Neuronal stem cell (in vitro differentiated cells): ENCODE results near the gene C22orf23.

Experiments
- DNase-seq: peaks from one replicate; pipeline ENCODE4 v3.0.0-alpha.2; 2013; ENCODE audit warnings: low spot score
- H2AFZ ChIP-seq: one replicate; pipeline ENCODE4 v1.6.1; 2013; ENCODE audit warnings: mild to moderate bottlenecking, low read length, inconsistent platforms
- H2AK5ac ChIP-seq: 2 replicates; pipeline ENCODE4 v1.6.1; 2013; ENCODE audit warnings: low read depth, mild to moderate bottlenecking, inconsistent platforms, low read length, moderate library complexity, mixed read lengths
- H2BK120ac ChIP-seq: 2 replicates; pipeline ENCODE4 v1.6.1; 2013; ENCODE audit warnings: low read depth, mild to moderate bottlenecking, inconsistent platforms, low read length, moderate library complexity, mixed read lengths
- H2BK12ac ChIP-seq: one replicate; pipeline ENCODE4 v1.6.1; 2013; ENCODE audit warnings: low read length, inconsistent platforms
- H2BK15ac ChIP-seq: 2 replicates; pipeline ENCODE4 v1.6.1; 2013; ENCODE audit warnings: mild to moderate bottlenecking, low read length, inconsistent platforms, mixed read lengths
- H2BK5ac ChIP-seq: one replicate; pipeline ENCODE4 v1.6.1; 2013; ENCODE audit warnings: inconsistent platforms, mild to moderate bottlenecking, low read length, moderate library complexity
- H3K14ac ChIP-seq: one replicate; pipeline ENCODE4 v1.6.1; 2013; ENCODE audit warnings: low read length, inconsistent platforms
- H3K18ac ChIP-seq: 2 replicates; pipeline ENCODE4 v1.6.1; 2013; ENCODE audit warnings: low read length, inconsistent platforms
- H3K23ac ChIP-seq: 2 replicates; pipeline ENCODE4 v1.6.1; 2013; ENCODE audit warnings: low read depth, mild to moderate bottlenecking, mixed read lengths, low read length, inconsistent platforms; ENCODE audit not compliant: poor library complexity
- H3K27ac ChIP-seq: replicated peaks from 3 replicates; pipeline ENCODE4 v1.5.1; 2013; ENCODE audit warnings: low read length, inconsistent platforms
- H3K27me3 ChIP-seq, 3 experiments: 2 replicates each; pipeline ENCODE4 v1.6.1; 2013; ENCODE audit warnings: low read length in 3 of 3, mild to moderate bottlenecking in 2 of 3, inconsistent platforms in 1 of 3, low read depth in 1 of 3, mixed read lengths in 1 of 3, moderate library complexity in 1 of 3; ENCODE audit not compliant: control insufficient read depth in 3 of 3, insufficient read depth in 3 of 3
- H3K36me3 ChIP-seq, 2 donors: replicated peaks in 1 of 2; 2 replicates each; pipeline ENCODE4 v1.6.1; 2013; ENCODE audit warnings: low read length in 2 of 2; ENCODE audit not compliant: control insufficient read depth in 2 of 2, insufficient read depth in 2 of 2
- H3K4ac ChIP-seq: 2 replicates; pipeline ENCODE4 v1.6.1; 2013; ENCODE audit warnings: inconsistent platforms, mild to moderate bottlenecking, low read length, moderate library complexity
- H3K4me1 ChIP-seq, 2 donors: 1 replicate in 1 of 2; 2 replicates in 1 of 2; pipeline ENCODE4 v1.6.1; 2013; ENCODE audit warnings: low read length in 2 of 2, low read depth in 1 of 2; ENCODE audit not compliant: control insufficient read depth in 2 of 2, insufficient read depth in 1 of 2
- H3K4me2 ChIP-seq: one replicate; pipeline ENCODE4 v1.6.1; 2013; ENCODE audit warnings: mild to moderate bottlenecking, low read length, inconsistent platforms; ENCODE audit not compliant: insufficient read depth, poor library complexity, severe bottlenecking
- H3K4me3 ChIP-seq, 2 donors: 2 replicates each; pipeline ENCODE4 v1.5.1; 2013; ENCODE audit warnings: low read length in 2 of 2, mild to moderate bottlenecking in 2 of 2, inconsistent platforms in 1 of 2, moderate library complexity in 1 of 2
- H3K79me1 ChIP-seq: one replicate; pipeline ENCODE4 v1.6.1; 2013; ENCODE audit warnings: low read depth, mild to moderate bottlenecking, inconsistent platforms, low read length, moderate library complexity
- H3K9ac ChIP-seq: one replicate; pipeline ENCODE4 v1.6.1; 2013; ENCODE audit warnings: mild to moderate bottlenecking, low read depth, low read length, inconsistent platforms; ENCODE audit not compliant: poor library complexity
- H3K9me3 ChIP-seq, 2 donors: replicated peaks in 1 of 2; 2 replicates each; pipeline versions ENCODE3 to v1.6.1; 2013; ENCODE audit warnings: low read length in 2 of 2, mild to moderate bottlenecking in 2 of 2, inconsistent platforms in 1 of 2, low read depth in 1 of 2, mixed read lengths in 1 of 2, moderate library complexity in 1 of 2; ENCODE audit not compliant: control insufficient read depth in 2 of 2, insufficient read depth in 1 of 2
- H4K8ac ChIP-seq: one replicate; pipeline ENCODE4 v1.6.1; 2013; ENCODE audit warnings: low read depth, mild to moderate bottlenecking, inconsistent platforms, low read length, moderate library complexity
- H4K91ac ChIP-seq: one replicate; pipeline ENCODE4 v1.6.1; 2013; ENCODE audit warnings: low read length, low read depth, mild to moderate bottlenecking, inconsistent platforms; ENCODE audit not compliant: poor library complexity
- WGBS, 2 donors: extraction: QIAGEN DNeasy Blood & Tissue Kit; methylation state at CpG; one replicate each; pipeline ENCODE4 v1.1.7; 2013; ENCODE audit warnings: missing lambda C conversion rate in 2 of 2, mixed read lengths in 1 of 2; ENCODE audit not compliant: insufficient read length in 2 of 2, insufficient replicate concordance in 1 of 2; ENCODE audit errors: extremely low coverage in 2 of 2; 5-methylcytosine and 5-hydroxymethylcytosine counted together

C22orf23 gene

GRCh38 chr22:37983860-37984791, 30.7 kb upstream of the C22orf23 start, which contains the start of gene SOX10:
Gene SOX10 (minus strand): TSS chr22:37984555. CDS start chr22:37983784, 771 bp downstream.
- WGBS, 2 donors: no CpG with 5 or more reads among the region's 42 CpGs

GRCh38 chr22:37982938-37983859, 29.8 kb upstream of the C22orf23 start:
- peak overlapping the region in 1 of 2 donors; percentile 27 for H3K4me3 ChIP-seq
- H3K14ac ChIP-seq: no peak overlapping the region
- peak overlapping the region; percentile 64 for H2BK120ac ChIP-seq
- H2BK5ac ChIP-seq: peak overlapping the region; percentile 42
- H3K18ac ChIP-seq: peak overlapping the region; percentile 96
- H3K4ac ChIP-seq: no peak overlapping the region
- peak overlapping the region; percentile 99 for H3K23ac ChIP-seq
- H3K27me3 ChIP-seq: peaks cover 0 to 22% (median 10%) of the 10 kb centered on the region in 3 experiments
- H3K79me1 ChIP-seq: no peaks in the 10 kb centered on the region
- H3K9ac ChIP-seq: peak overlapping the region; percentile 82
- H2AK5ac ChIP-seq: peak overlapping the region; percentile 99
- no peak for DNase-seq
- H2BK12ac ChIP-seq: peak overlapping the region; percentile 81
- peaks cover 0 to 4% of the 10 kb centered on the region in 2 donors for H3K36me3 ChIP-seq
- no peak overlapping the region for H4K91ac ChIP-seq
- H3K4me1 ChIP-seq: peaks cover 0 to 32% of the 10 kb centered on the region in 2 donors
- H4K8ac ChIP-seq: no peak overlapping the region
- H2BK15ac ChIP-seq: peak overlapping the region; percentile 98
- H3K27ac ChIP-seq: no peak overlapping the region
- H2AFZ ChIP-seq: no peak overlapping the region
- H3K4me2 ChIP-seq: peak overlapping the region; percentile 52
- WGBS, 2 donors: no CpG with 5 or more reads among the region's 84 CpGs
- H3K9me3 ChIP-seq: no peaks in the 10 kb centered on the region

More at GRCh38 chr22:37983860-37984791, 30.7 kb upstream of the C22orf23 start, which contains the start of gene SOX10:
- no peak for DNase-seq
- Histone ChIP-seq H2AK5ac (peak within 1 kb of the TSS; percentile 99), H3K9ac (peak within 1 kb of the TSS; percentile 82), H3K18ac (peak within 1 kb of the TSS; percentile 96), H3K4ac (no peak within 1 kb of the TSS), H3K27me3 (peaks cover 0 to 22% (median 10%) of the 10 kb centered on the region in 3 experiments), H3K4me2 (peak within 1 kb of the TSS; percentile 52), H2BK5ac (peak within 1 kb of the TSS; percentile 42), H3K9me3 (no peaks in the 10 kb centered on the region), H2AFZ (no peak within 1 kb of the TSS), H2BK12ac (peak within 1 kb of the TSS; percentile 81), H3K23ac (peak within 1 kb of the TSS; percentile 99), H3K36me3 (peaks cover 0 to 4% of the 10 kb centered on the region in 2 donors), H4K91ac (no peak within 1 kb of the TSS), H3K14ac (peak within 1 kb of the TSS; percentile 5), H3K79me1 (no peaks in the 10 kb centered on the region), H3K4me3 (peak within 1 kb of the TSS in 1 of 2 donors; percentile 43), H3K27ac (no peak within 1 kb of the TSS), H2BK15ac (peak within 1 kb of the TSS; percentile 98), H4K8ac (no peak within 1 kb of the TSS), H2BK120ac (peak within 1 kb of the TSS; percentile 64), H3K4me1 (peaks cover 0 to 32% of the 10 kb centered on the region in 2 donors)

- H4K91ac ChIP-seq: no peak overlapping the region
- H2BK5ac ChIP-seq: no peak overlapping the region
- no peaks in the 10 kb centered on the region for H3K9me3 ChIP-seq
- H3K27me3 ChIP-seq: peaks cover 0 to 22% (median 10%) of the 10 kb centered on the region in 3 experiments
- no peak overlapping the region for H3K23ac ChIP-seq
- no CpG with 5 or more reads among the region's 8 CpGs for WGBS, 2 donors
- H3K79me1 ChIP-seq: no peaks in the 10 kb centered on the region
- no peak for DNase-seq
- no peak overlapping the region for H3K18ac ChIP-seq
- H2BK12ac ChIP-seq: no peak overlapping the region
- no peak overlapping the region for H3K27ac ChIP-seq
- peaks cover 0 to 32% of the 10 kb centered on the region in 2 donors for H3K4me1 ChIP-seq
- no peak overlapping the region for H3K9ac ChIP-seq
- peaks cover 0 to 3% of the 10 kb centered on the region in 2 donors for H3K36me3 ChIP-seq
- no peak overlapping the region for H2BK15ac ChIP-seq
- no peak overlapping the region for H3K4me2 ChIP-seq
- H3K4me3 ChIP-seq: no peak overlapping the region
- no peak overlapping the region for H2AK5ac ChIP-seq
- no peak overlapping the region for H3K14ac ChIP-seq
- H4K8ac ChIP-seq: no peak overlapping the region
- no peak overlapping the region for H2BK120ac ChIP-seq
- no peak overlapping the region for H3K4ac ChIP-seq
- H2AFZ ChIP-seq: no peak overlapping the region
Observed at GRCh38 chr22:37982151-37982785, 28.9 kb upstream of the C22orf23 start.
